GM23248 (cell line): ENCODE data around the gene SLC25A34.

Experiments used
- EZH2 ChIP-seq: fragments of 200-600 bp; sonication (generic); IDR thresholded peaks from 2 replicates; pipeline ENCODE4 v1.6.1; 2018; ENCODE audit warnings: antibody characterized with exemption, mild to moderate bottlenecking; ENCODE audit not compliant: insufficient read depth, poor library complexity, severe bottlenecking
- EZH2phosphoT487 ChIP-seq: fragments of 200-600 bp; sonication (generic); IDR thresholded peaks from 2 replicates; pipeline ENCODE4 v1.6.1; 2018; ENCODE audit warnings: antibody characterized with exemption, moderate library complexity, mild to moderate bottlenecking, low read depth; ENCODE audit not compliant: insufficient read depth

DNA sequence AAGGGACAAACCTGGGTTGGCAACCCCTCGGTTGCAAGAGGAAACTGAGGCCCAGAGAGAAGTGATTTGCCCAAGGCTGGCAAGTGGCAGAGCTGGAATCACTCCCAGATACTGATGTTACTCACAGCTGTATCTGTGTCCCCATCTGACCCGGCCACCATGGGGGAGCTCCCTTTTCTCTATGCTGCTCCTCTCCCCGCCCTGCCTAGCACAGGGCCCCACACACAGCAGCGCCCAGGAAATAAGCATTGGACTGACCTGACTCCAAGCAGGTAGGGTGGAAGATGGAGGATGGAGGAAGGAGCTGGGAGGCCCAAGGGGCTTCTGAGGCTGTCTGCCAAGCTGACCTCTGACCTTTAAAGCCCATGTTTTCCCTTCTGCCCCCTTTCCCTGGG is 19.6 kb downstream of the SLC25A34 start:
- TF ChIP-seq EZH2phosphoT487 (no peak), EZH2 (no peak)
